ENCODE data around the gene RIBC2. TPM values are rescaled to one million over a fixed set of nuclear protein-coding genes. Genes with fewer than 3 reads are reported as not detected.
"Not testable (repeated sequence)": the region's sequence is repeated elsewhere in the genome, so short reads cannot be mapped to it uniquely, and the experiment has no call there.

Gene RIBC2
- total RNA-seq, 2 donors from 2014 or later: not detected

DNA sequence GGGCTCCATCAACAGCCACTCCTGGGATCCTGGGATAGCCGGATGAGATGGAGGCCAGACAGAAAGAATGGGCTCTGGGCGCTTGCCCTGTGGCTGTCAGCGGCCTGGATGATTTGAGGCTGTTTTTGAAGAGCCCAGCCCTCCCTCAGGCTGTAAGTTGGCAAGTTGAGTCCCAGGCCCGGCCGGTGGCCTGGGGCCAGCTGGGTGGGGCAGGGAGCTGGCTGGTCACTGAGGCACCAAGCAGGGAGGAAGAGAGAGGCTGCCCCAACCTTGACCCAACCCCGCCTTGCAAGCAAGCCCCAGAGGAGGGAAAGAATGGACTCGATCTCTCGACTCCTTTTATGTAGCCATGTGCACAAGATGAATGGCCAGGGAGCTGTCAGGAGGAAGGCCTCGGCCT, 34.9 kb downstream of the RIBC2 start:
- no peak overlapping the region for H3K27ac ChIP-seq
- intact Hi-C loops (cut with DNase I): no loop called here

DNA sequence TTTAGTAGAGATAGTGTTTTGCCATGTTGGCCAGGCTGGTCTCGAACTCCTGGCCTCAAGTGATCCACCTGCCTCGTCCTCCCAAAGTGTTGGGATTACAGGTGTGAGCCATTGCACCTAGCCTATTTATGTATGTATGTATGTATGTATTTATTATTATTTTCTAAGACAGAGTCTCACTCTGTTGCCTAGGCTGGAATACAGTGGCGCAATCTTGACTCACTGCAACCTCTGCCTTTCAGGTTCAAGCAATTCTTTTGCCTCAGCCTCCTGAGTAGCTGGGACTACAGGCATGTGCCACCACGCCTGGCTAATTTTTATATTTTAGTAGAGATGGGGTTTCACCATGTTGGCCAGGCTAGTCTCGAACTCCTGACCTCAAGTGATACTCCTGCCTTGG, 35.9 kb downstream of the RIBC2 start:
- intact Hi-C loops (cut with DNase I); H3K4me1 ChIP-seq; ATAC-seq; H3K27me3 ChIP-seq; H3K36me3 ChIP-seq (replicated peaks in 1 of 2; ENCODE audit: insufficient read depth in 1 of 2, low read depth in 2 of 2); H3K4me3 ChIP-seq; H3K9me3 ChIP-seq; DNase-seq; H3K27ac ChIP-seq: not testable (repeated sequence)
- WGBS, 2 donors: 85 to 91% methylated on average over 5 of the region's 5 CpGs

More for the DNA sequence above, 34.9 kb downstream of the RIBC2 start:
- Histone ChIP-seq H3K4me1 (no peaks in the 10 kb centered on the region), H3K9me3 (no peaks in the 10 kb centered on the region), H3K36me3 (replicated peaks in 1 of 2; ENCODE audit: insufficient read depth in 1 of 2, low read depth in 2 of 2) (no peaks in the 10 kb centered on the region), H3K4me3 (no peak overlapping the region), H3K27me3 (no peaks in the 10 kb centered on the region)
- ATAC-seq: no peak
- TF ChIP-seq, protein P1, sequence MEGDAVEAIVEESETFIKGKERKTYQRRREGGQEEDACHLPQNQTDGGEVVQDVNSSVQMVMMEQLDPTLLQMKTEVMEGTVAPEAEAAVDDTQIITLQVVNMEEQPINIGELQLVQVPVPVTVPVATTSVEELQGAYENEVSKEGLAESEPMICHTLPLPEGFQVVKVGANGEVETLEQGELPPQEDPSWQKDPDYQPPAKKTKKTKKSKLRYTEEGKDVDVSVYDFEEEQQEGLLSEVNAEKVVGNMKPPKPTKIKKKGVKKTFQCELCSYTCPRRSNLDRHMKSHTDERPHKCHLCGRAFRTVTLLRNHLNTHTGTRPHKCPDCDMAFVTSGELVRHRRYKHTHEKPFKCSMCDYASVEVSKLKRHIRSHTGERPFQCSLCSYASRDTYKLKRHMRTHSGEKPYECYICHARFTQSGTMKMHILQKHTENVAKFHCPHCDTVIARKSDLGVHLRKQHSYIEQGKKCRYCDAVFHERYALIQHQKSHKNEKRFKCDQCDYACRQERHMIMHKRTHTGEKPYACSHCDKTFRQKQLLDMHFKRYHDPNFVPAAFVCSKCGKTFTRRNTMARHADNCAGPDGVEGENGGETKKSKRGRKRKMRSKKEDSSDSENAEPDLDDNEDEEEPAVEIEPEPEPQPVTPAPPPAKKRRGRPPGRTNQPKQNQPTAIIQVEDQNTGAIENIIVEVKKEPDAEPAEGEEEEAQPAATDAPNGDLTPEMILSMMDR (IDR thresholded peaks at IDR 0.05): no peak
- no peak for TF ChIP-seq POLR2A (IDR thresholded peaks at IDR 0.05)
- DNase-seq: no peak
- 71 to 78% methylated on average over 4 to 9 of the region's 9 CpGs for WGBS, 2 donors

DNA sequence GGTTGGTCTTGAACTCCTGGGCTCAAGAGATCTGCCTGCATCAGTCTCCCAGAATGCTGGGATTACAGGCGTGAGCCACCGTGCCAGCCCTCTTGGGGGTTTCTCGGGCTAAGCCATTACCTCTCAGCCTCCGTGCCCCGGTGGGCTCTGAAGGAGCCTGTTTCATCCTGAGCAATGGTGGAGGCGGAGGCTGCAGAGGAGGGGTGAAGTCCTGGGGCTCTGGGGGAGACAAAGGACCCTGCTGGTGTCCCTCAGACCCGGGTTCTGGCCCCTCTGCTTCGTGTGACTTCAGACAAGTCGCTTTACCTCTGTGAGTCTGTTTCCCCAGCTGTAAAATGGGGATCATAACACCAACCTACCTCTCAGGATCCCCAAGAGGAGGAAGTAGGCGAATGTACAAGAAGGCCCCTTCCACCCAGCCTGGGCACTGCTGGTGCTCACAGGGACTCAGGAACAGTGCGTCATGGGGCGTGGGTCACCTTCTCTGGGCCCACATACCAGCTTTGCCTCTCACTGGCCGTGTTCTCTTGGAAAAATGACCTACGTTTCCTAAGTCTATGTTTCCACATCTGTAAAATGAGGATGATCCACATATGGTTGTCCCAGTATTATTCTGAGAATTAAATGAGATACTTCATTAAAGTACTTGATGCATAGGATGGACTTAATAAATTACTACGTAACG, 36.8 kb downstream of the RIBC2 start:
- Histone ChIP-seq H3K27ac (no peak overlapping the region), H3K9me3 (no peaks in the 10 kb centered on the region), H3K4me3 (no peak overlapping the region), H3K36me3 (replicated peaks in 1 of 2; ENCODE audit: insufficient read depth in 1 of 2, low read depth in 2 of 2) (no peaks in the 10 kb centered on the region), H3K4me1 (no peaks in the 10 kb centered on the region), H3K27me3 (no peaks in the 10 kb centered on the region)
- DNase-seq (no peak), ATAC-seq (no peak)
- WGBS, 2 donors: 79 to 83% methylated on average over 16 of the region's 16 CpGs
- TF ChIP-seq, protein P1 (IDR thresholded peaks at IDR 0.05): no peak
- no peak for TF ChIP-seq POLR2A (IDR thresholded peaks at IDR 0.05)
- intact Hi-C loops (cut with DNase I): no loop called here

DNA sequence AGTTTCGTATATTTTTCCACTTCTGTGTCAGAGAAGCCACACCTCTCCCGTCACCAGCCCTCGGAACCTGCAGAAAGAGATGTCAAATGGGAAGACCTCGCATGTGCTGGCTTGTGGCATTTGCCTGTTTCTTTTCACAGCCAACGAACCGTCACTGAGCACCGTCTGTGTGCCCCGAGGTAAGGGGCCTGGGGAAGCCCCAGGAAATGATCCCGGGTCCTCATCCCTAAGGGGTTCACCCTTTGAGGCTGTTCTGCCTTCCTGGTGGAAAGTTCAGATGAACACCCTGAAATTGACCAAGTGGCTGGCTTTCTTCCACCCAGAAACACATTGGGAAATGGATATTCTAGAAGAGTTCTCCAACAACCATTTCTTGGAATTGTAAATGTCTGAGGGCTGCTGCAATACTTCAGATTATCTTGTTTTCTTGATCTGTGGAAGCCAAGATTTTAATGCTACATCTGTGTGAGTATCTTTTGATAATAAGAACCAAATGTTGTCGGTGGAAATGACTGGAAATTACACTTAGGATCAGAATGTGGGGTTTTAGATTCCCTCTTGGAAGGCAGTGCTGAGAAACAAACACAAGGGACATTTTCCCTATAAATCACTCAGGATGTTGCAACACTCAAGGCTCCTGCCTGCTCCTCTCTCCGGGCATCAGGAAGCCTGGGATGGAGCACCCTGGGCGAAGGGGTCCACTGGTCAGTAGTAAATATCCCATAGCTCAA, 37.6 kb downstream of the RIBC2 start:
- intact Hi-C loops (cut with DNase I): no loop called here

GRCh38 chr22:45451972-45452371, 38.5 kb downstream of the RIBC2 start:
- Histone ChIP-seq H3K36me3 (replicated peaks in 1 of 2; ENCODE audit: insufficient read depth in 1 of 2, low read depth in 2 of 2) (no peaks in the 10 kb centered on the region), H3K27me3 (no peaks in the 10 kb centered on the region), H3K27ac (no peak overlapping the region), H3K4me1 (no peaks in the 10 kb centered on the region), H3K9me3 (no peaks in the 10 kb centered on the region), H3K4me3 (no peak overlapping the region)
- 64% methylated on average over 6 of the region's 6 CpGs for WGBS, 2 donors
- ATAC-seq: no peak
- DNase-seq: no peak
- TF ChIP-seq, protein P1 (IDR thresholded peaks at IDR 0.05): no peak
- TF ChIP-seq POLR2A (IDR thresholded peaks at IDR 0.05): no peak
- intact Hi-C loops (cut with DNase I): no loop called here

More for the DNA sequence above, 37.6 kb downstream of the RIBC2 start:
- TF ChIP-seq POLR2A (IDR thresholded peaks at IDR 0.05): no peak
- TF ChIP-seq, protein P1 (IDR thresholded peaks at IDR 0.05): no peak
- ATAC-seq (peak; percentile 59), DNase-seq (peak in 1 of 4 donors; percentile 32)
- Histone ChIP-seq H3K36me3 (replicated peaks in 1 of 2; ENCODE audit: insufficient read depth in 1 of 2, low read depth in 2 of 2) (no peaks in the 10 kb centered on the region), H3K27ac (no peak overlapping the region), H3K27me3 (no peaks in the 10 kb centered on the region), H3K4me1 (no peaks in the 10 kb centered on the region), H3K4me3 (no peak overlapping the region), H3K9me3 (no peaks in the 10 kb centered on the region)
- WGBS, 2 donors: 55 to 59% methylated on average over 12 of the region's 12 CpGs

Data from body of pancreas (tissue), 4 donors.